HG03095 (cell line): ENCODE results near the gene TRERF1.

Source experiments
- ATAC-seq: cut with Tn5 transposase; IDR thresholded peaks from one replicate; pipeline ENCODE4 v1.9.1; 2021; ENCODE audit warnings: moderate library complexity; ENCODE audit not compliant: unreplicated experiment

Gene TRERF1

DNA sequence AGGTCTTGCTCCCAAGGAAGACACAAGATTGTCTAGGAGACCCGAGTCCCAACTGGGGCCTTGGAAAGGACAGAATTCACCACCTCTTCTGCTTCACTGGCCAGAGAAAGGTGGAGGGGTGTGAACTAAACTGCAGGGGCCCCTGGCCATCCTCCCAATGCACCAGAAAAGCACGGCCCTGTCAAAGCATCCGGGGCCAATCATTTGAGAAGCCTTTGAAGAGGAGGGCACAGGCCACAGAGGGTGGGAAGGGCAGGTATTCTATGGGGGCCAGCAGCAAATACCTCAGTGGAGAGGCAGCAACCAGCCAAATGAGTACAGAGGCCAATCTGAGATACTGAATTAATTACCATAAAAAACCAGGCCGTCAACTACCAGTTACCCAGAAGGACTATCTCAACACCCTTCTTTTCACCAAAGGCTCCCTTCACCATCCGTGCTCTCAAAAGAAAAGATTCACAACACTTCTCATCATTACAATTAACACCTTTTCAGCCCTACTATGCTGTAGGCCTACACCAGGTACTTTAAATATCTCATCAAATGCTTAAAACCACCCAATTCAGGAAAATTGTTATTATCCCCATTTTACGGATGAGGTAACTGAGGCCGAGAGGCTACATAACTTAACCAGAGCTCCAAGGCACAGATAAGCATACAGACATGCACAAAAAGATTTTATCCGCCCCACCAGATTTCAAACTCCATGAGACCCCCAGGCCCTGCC is 50.7 kb downstream of the TRERF1 start:
- ATAC-seq: no peak

DNA sequence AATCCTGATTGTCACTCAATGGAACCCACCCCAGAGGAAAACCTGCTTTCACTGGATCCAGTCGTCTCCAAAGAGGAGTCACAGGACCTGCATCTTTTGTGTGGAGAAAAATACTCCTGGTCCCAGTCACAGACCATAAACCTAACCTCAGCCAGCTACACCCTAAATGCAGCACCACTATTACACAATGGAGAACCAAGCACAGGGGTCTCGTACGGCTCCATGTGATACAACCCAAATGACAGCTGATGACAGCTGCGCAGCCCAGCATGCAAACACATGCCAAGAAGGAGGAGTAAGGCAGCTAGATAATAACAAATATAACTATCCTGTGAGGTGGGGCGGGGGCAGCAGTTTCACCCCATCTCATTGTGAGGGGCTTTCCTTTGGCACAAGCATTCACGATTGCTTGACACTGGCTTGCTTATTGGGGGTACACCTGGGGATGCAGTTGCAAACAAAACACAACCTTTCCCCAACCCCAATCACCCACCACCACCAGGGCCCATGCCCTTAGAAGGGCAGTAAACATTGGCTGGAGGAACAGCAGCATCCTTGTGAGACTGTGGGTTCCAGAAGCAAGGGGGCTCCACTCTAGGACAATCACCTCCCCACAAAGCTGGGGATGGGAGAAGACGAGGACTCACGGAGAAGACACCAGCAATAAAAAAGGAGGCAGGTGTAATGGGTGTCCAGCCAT is 51.5 kb downstream of the TRERF1 start:
- no peak for ATAC-seq

DNA sequence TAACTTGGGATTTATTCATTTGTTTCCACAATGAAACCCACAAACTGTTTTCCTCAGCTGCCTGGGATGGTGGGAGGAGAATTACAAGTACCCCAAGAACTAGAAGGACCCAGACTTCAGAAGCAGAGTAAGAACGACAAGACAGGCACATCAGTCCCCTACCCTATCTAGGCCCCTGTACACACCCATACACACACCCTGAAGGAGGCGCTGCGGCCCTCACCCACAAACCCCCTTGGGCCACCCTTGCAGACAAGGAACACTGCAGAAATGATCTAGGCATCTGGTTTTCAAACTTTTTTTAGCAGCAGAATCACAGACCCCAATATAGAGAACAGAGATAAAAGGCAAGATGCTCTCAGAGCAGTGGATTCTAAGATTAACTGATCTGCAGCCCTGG is 55.0 kb downstream of the TRERF1 start:
- no peak for ATAC-seq

DNA sequence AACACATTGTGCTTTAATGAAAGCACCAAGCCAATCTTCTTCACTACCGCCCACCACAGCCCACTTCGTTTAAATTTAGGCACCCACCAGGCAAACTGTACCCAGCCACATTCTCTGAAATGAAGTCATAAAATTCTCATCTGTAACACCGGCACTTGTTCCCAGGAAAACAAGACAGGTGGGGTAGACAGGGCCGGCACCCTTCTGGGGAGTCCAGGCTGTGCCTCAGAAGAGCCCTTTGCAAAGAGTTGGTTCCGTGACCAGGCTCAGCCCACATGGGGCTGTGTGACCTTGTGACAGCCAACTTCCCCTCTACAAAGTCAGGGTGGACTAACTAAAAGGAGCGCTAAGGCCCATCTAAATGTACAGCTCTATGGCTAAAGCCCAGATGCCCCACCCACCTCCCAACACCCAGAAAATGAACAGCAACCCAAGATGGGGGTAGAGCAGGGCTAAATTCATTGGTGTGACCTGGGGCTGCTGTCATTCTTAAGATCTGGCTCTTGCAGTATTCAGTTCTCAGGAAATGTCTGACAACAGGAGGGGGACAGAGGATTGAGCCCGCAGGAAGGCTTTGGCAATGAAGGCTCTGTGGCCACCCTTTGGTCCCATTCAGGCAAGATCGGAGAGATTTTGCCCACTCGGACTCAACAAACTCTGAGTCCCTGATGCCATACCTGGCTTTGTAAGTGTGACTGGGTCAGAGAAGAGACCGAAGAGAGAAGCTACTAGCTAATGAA is 56.7 kb downstream of the TRERF1 start:
- ATAC-seq: no peak

DNA sequence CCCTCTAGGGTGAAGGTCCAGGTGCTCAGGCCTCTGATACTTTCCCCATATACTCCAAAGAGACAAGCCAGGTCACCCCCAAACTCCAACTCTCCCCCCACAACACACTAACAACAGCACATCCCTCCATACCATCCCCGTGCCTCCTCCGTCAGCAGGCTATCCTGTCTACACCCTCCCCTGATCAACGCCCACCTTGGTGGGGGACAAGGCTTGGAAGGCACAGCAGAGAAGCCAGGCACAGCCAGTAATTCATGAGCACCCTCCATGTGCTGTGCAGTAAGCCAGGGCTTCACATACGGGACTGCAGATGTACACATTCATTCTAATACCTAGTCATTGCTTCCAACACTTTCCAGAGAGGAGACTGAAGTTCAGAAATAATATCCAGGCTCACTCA is 57.6 kb downstream of the TRERF1 start:
- no peak for ATAC-seq

DNA sequence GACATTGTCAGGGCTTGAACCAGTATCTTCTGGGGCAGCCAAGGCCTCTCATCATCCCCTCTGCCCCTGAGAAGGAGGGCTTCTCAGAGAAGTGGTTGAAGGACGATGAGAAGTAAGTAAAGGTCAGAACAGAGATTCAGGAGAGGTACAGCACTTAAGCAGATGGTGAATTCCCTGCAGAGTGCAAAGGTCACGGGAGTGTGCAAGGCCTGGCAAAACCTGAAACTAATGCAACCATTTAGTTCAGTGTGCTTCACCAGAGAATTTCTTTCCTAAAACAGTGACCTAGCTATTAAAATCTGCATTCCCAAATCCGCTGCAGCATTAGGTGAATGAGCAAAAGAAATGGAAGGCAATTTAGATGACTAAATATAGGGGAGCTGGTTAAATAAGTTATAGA is 58.4 kb downstream of the TRERF1 start:
- no peak for ATAC-seq

DNA sequence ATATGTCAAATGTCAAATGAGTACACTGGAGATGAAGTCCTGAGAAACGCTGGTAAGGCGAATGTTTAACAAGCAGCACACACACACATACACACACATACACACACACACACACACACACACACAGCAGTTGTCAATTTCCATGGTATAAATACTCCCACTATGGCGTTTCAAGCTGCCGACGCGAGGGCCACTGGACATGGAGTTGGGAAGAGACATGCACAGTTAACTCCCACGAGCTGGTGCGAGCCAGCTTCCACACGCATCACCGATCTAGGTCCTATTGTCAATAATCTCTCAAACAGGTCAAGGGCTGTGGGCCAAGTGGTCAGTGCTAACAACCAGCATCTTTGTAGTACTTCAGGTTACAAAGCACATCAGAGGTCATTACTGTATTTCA is 58.9 kb downstream of the TRERF1 start:
- no peak for ATAC-seq

DNA sequence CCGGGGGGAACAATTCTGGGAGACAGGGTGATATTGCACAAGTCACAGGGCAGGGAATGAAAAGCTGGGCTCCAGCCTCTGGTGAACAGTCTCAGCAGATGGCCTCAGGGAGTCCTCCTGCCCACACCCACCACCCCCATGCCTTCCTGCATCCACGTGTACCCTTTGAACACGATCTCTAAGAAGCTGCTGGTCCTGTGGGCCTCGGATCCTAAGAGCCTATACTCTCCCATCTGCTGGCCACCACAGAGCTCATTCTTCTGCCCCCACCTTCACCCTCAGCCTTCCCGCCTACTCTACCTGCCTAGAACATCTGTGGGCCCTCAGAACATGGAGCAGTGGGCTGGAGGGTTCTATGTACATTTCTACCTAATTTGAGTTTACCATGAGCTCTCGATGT is 60.3 kb downstream of the TRERF1 start:
- no peak for ATAC-seq

DNA sequence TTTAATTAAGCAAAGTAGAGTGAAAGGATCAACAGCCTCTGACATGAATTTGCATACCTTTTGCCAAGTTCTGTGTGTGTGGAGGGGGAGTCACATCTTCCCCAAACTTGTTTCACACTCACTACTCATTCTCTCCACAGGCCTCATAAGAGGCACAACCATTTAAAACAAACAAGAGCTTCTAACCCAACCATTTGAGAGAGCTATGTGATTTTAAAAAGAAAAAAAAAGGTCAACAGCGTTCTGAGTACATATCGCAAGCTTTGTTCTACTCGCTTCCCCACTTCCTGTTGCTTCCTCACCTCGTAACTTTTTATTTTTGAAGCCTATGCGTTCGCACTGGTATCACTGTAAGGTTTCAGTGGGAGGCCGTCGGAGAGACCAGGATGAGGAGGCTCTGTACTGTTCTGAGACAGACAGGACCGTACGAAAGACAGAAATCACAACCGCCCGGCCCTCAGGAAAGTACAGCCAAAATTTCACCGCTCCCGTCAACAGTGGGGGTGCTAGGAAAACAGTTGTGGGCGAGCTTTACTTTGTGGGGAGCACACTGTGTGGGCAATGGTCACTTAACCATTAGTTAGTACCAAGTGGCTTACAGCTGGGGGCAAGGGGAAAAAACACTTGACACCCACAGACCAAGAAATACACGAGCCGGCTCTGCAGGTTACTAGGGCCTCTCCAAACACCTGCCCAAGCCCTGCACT is 61.3 kb downstream of the TRERF1 start:
- ATAC-seq: no peak

DNA sequence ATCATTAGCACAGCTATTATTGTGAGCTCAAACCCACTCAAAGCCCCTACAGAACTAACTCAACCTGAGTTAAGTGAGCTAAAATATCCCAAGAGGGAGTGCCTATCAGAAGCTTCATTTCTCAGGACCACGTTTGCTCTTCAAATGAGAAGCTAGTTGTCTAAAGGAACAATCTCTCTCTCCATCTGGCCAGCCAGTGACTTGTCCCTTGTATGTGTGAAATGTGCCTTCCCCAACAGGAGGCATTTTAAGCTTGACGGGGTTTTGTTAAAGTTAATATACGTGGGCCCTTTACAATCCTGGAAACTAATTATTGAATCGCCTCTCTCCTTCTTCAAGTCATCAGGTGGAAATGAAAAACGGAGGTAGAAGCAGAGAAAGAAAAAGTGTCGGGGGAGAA is 62.0 kb downstream of the TRERF1 start:
- ATAC-seq: no peak

DNA sequence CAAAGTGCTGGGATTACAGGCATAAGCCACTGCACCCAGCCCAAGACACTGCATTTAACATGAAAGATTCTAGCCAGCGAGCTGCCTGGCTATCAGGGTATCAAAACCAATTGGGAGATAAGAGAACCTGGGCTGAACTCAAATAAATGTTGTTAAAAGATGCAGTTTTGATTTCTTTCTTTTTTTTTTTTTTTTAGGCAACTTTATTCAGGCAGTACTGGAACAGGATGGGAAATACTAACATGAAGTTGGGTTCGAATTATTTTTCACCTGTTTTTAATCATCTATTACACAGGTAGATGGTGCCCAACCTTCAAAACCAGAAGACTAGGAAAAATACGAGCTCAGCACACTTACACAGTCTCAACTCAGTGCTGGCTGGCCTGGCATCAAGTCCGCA is 63.7 kb downstream of the TRERF1 start:
- no peak for ATAC-seq

DNA sequence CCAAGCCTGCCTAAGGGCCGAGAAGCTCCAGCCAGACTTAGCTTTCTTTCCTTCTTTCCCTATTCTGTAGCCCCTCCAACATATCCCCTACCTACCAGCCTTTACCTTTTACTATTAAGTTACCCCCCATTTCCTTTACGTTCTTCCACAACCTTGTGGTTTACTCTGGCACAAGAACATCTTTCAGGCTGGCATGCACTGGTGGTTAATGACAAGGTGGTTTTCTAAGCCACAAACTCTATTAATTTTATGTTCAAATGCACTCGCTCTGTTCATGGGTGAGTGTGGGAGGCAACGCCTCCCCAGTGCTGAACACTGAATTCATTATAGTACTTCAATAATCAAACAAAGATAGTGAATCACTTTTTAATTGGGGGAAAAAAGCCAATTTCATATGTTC is 64.4 kb downstream of the TRERF1 start:
- no peak for ATAC-seq

DNA sequence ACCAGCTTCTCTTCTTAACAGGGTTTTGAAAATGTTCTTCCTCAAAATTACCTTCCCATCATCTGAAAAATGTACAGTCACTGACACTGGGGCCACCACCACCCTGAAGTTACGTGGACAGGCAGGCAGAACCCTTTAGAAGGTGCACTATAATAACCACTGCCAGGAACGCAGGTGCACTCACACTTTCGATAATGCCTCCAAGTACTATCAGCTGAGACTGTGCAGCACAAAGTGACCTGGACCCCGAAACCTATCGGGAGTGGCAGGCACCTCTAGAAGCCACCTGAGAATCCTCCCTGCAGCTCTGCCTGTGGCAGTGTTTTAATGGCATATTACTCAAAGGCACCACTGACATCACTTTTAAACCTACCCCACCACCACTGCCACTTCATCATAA is 66.4 kb downstream of the TRERF1 start:
- ATAC-seq: no peak

DNA sequence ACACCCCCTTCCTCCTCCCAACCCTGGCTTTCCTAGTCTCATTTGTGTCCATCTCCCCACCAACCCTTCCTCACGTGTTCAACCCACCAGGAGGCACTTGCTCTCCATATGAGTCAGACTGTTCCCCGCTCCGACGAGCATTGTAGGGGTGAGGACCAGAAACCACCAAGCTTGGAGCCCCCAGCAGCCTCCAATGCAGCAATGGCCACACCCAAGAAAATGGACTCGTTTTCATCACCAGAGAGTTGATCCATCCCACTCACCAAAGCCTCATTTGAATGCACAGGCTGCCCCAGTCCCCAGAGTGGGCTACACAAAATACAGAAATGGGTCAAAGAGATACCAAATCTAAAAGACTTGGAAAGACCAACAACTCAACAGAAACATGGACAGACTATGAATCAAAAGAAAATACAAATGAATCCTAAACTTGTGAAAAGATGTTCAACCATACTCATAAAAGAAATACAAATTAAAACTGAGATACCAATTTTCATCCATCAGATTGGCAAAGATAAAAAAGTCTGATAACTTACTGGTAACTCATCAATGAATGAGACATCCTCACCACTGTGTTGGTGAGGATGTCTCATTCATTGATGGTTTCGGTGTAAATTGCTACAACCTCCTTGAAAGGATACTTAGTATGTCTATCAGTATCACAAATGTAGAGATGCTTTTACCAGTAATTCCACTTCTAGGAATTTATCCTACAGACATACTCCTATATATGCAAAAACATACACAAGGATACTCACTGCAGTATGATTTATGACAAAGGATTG is 68.1 kb downstream of the TRERF1 start:
- no peak for ATAC-seq

DNA sequence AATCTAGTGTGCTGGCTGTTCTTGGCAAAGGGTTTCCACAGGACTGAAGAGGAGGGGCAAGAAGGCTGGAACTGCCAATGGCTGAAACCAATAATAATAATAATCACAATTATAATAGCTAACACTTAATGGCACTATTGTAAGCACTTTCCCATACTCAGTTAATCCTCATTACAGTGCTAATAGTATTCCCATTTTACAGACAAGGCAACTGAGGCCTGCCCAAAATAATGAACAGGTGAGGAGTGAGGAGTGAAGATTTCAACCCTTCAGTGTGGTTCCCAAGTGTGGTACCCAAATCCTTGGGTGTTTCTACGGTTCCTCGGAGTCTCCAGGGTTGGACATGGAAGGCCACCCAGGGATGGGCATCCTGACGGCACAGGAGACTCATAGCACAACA is 69.9 kb downstream of the TRERF1 start:
- ATAC-seq: no peak

DNA sequence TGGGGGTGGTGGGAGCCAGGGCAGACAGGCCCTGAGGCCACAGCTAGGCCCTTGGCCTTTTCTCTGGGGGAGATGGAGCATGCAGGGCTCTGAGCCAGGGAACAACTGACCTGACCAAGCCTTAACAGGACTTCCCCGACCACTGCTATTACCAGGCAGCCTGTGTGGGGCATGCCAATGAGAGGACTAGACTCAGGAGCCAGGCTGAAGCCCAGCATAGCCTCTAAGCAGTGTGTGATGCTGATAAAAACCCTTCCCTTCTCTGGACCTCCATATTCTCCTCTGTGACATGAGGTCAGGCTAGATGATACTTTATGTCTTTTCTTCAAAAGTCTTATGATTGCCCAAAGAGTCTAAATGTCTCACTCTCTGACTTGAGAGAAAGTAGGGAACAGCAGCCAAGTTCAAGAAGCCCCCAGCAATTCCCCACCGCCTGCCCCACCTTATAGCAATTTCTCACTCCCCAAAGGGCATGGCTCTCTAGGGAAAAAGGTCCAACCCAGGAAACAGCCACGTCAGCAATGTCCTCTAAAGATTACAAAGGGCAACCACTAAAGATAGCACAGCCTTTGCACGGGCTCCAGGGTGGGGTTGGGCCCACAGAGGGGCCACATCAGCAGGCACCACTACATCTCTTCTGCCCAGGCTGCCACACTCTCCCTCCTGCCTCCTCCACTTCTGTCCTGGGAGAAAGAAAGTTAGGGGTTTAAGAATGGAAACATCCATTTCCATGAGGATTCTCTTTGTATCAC is 71.3 kb downstream of the TRERF1 start:
- no peak for ATAC-seq

DNA sequence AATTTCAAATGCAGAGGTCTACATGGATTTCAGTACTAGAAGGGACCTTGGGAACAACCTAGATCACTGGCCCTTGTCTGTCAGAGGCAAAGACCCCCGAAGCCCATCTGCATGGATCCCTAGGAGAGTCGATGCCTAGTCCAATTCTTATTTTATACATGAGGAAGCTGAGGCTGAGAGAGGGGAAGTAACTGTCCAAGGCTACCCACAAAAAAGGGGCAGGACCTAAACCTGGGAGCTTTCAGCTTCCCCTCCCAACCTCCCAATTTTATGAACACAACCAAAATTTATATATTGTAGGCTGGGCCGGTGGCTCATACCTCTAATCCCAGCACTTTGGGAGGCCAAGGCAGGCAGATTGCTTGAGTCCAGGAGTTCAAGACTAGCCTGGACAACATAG is 73.2 kb downstream of the TRERF1 start:
- ATAC-seq: no peak

DNA sequence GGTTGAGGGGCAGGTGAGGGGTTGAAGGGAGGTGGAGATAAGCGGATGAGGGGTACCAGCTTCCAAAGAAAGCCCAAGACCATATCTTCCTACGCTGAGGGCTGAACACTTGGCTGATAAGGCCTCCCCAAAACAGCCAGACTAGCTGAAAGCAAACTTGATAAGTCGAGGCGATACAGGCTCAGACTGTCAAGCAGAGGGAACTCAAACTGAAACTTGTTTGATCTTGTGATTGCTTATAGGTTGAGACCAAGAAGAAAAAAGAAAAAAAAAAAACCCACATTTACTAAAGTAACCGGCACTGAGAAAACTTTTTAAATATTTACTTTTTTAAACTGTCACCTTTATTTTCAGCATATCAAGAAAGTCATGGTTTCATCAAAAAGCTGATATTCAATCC is 73.6 kb downstream of the TRERF1 start:
- no peak for ATAC-seq

DNA sequence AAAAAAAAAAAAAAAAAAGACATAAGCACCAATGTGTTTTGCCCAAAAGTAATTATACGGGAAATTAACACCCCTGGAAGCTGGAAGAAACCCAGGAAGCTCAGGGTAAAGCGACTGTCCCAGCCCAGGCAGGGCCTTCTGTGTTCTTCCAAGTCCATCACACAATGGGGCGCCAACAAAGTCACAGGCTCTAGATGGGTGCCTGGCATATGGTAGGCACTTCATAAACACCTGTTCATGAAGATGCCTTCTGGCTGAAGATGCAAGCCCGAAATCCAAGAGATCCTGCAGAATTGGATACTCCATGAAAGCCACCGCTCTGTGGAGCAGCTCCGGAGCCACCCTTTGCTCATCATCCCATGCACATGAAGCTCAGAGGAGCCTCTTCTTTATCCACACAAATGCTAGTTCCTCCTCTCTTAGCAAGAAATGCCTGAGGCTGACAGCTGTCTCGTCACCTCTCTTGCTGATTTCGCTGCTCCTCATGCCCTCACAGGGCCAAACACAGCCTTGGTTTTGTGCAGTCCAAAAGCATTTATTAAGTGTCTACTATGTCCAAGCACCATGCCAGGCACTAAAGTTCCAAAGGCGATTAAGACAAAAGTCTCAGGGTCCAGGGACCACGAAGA is 76.6 kb downstream of the TRERF1 start:
- no peak for ATAC-seq
